Chondrocyte (in vitro differentiated cells): ENCODE results near the gene TFAP2B. TPM values are rescaled to one million over a fixed set of nuclear protein-coding genes. Genes with fewer than 3 reads are reported as not detected.

ENCODE experiments used
- DNase-seq: peaks from one replicate; pipeline ENCODE4 v3.0.0; 2021; ENCODE audit warnings: mixed read lengths, low spot score
- H3K27ac Mint-ChIP-seq: one replicate; pipeline ENCODE4 v1.8.0; 2021; ENCODE audit warnings: mild to moderate bottlenecking, moderate library complexity, mixed read lengths; ENCODE audit not compliant: unreplicated experiment
- H3K27me3 Mint-ChIP-seq: 2 replicates; pipeline ENCODE4 v1.8.0; 2021; ENCODE audit warnings: low read depth, mixed read lengths
- H3K36me3 Mint-ChIP-seq: 2 replicates; pipeline ENCODE4 v1.8.0; 2021; ENCODE audit warnings: low read depth, mixed read lengths
- H3K4me1 Mint-ChIP-seq: 2 replicates; pipeline ENCODE4 v1.8.0; 2021; ENCODE audit warnings: low read depth, mild to moderate bottlenecking, mixed read lengths
- H3K4me3 Mint-ChIP-seq: one replicate; pipeline ENCODE4 v1.8.0; 2021; ENCODE audit warnings: mild to moderate bottlenecking, moderate library complexity, mixed read lengths; ENCODE audit not compliant: unreplicated experiment
- H3K9me3 Mint-ChIP-seq: 2 replicates; pipeline ENCODE4 v1.8.0; 2021; ENCODE audit warnings: low read depth, mixed read lengths
- CTCF ChIP-seq: fragments of 200-600 bp; sonication (generic); IDR thresholded peaks from 2 replicates; pipeline ENCODE4 v1.5.0; 2021; ENCODE audit warnings: antibody characterized with exemption, mild to moderate bottlenecking, moderate library complexity
- total RNA-seq: library from RNA; stranded (reverse); gene quantifications from 3 replicates; pipeline ENCODE4 v1.2.1, GENCODE V29; 2021

TFAP2B gene
- total RNA-seq, 1 donor from 2014 or later = 14.8 TPM

GRCh38 chr6:50792771-50793170 lies 25.9 kb upstream of the TFAP2B start:
- no peak for DNase-seq
- TF ChIP-seq CTCF = no peak
- H3K4me3 Mint-ChIP-seq = no peak overlapping the region
- H3K27ac Mint-ChIP-seq = no peak overlapping the region
- H3K9me3 Mint-ChIP-seq = no peaks in the 10 kb centered on the region
- H3K36me3 Mint-ChIP-seq = no peaks in the 10 kb centered on the region
- peaks cover 4% of the 10 kb centered on the region for H3K4me1 Mint-ChIP-seq
- H3K27me3 Mint-ChIP-seq = peaks cover 22% of the 10 kb centered on the region

- Mint-ChIP-seq H3K36me3 (no peaks in the 10 kb centered on the region), H3K27ac (no peak overlapping the region), H3K4me3 (no peak overlapping the region), H3K9me3 (no peaks in the 10 kb centered on the region), H3K4me1 (peaks cover 4% of the 10 kb centered on the region), H3K27me3 (peaks cover 21% of the 10 kb centered on the region)
- DNase-seq = no peak
- no peak for TF ChIP-seq CTCF
Observed at GRCh38 chr6:50795574-50795973, 23.1 kb upstream of the TFAP2B start.

DNA sequence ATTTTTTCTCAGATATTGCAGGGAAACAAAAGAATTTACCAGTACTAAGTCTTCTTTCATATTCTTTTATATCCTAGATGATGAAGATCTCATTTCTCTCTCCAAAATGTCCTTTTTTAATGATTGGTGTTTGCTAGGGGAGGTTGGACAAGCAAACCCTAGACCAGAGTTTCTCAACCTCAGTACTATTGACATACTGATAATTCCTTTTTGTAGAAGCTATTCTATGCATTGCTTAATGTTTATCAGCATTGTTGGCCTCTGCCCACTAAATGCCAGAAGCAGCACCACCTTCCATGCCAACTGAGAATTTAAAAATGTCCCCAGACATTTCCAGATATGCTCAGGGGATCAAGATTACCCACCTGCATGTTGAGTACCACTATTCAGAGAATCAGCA lies 14.4 kb upstream of the TFAP2B start:
- no peak for DNase-seq
- H3K27me3 Mint-ChIP-seq = peaks cover 5% of the 10 kb centered on the region
- TF ChIP-seq CTCF = no peak
- H3K4me1 Mint-ChIP-seq = no peaks in the 10 kb centered on the region
- no peak overlapping the region for H3K27ac Mint-ChIP-seq
- H3K9me3 Mint-ChIP-seq = peaks cover 4% of the 10 kb centered on the region
- H3K36me3 Mint-ChIP-seq = no peaks in the 10 kb centered on the region
- H3K4me3 Mint-ChIP-seq = no peak overlapping the region

GRCh38 chr6:50807035-50807434 lies 11.6 kb upstream of the TFAP2B start:
- no peak for DNase-seq
- Mint-ChIP-seq H3K4me1 (no peaks in the 10 kb centered on the region), H3K9me3 (peaks cover 4% of the 10 kb centered on the region), H3K36me3 (no peaks in the 10 kb centered on the region), H3K4me3 (no peak overlapping the region), H3K27me3 (peaks cover 7% of the 10 kb centered on the region), H3K27ac (no peak overlapping the region)
- no peak for TF ChIP-seq CTCF

GRCh38 chr6:50815436-50816114 lies 3.1 kb upstream of the TFAP2B start:
- peaks cover 29% of the 10 kb centered on the region for H3K4me1 Mint-ChIP-seq
- H3K4me3 Mint-ChIP-seq = peak overlapping the region; percentile 85
- H3K36me3 Mint-ChIP-seq = no peaks in the 10 kb centered on the region
- H3K27ac Mint-ChIP-seq = peak overlapping the region; percentile 65
- H3K27me3 Mint-ChIP-seq = peaks cover 3% of the 10 kb centered on the region
- DNase-seq = no peak
- H3K9me3 Mint-ChIP-seq = no peaks in the 10 kb centered on the region
- TF ChIP-seq CTCF = peak; percentile 78
